Activated T-helper 17 cell treated with anti-CD3 and anti-CD28 coated beads, Interleukin-2, amount 50 U/mL, for 72 hours (primary cell): ENCODE measurements around the gene OPTC. TPM values are rescaled to one million over a fixed set of nuclear protein-coding genes. Genes with fewer than 3 reads are reported as not detected.
"Not testable (repeated sequence)": the region's sequence is repeated elsewhere in the genome, so short reads cannot be mapped to it uniquely, and the experiment has no call there.

ENCODE experiments used
- ATAC-seq: fragments of 150-1000 bp; cut with Tn5 transposase; replicated peaks from 2 replicates; pipeline ENCODE4 v1.10.0; 2021; ENCODE audit warnings: mild to moderate bottlenecking, moderate library complexity
- H3K27ac Mint-ChIP-seq: one replicate; pipeline ENCODE4 v1.8.0; 2022; ENCODE audit warnings: mixed read lengths
- H3K27me3 Mint-ChIP-seq: one replicate; pipeline ENCODE4 v1.8.0; 2022; ENCODE audit warnings: mixed read lengths
- H3K36me3 Mint-ChIP-seq: one replicate; pipeline ENCODE4 v1.8.0; 2022; ENCODE audit warnings: low read depth, mild to moderate bottlenecking, mixed read lengths
- H3K4me1 Mint-ChIP-seq: one replicate; pipeline ENCODE4 v1.8.0; 2022; ENCODE audit warnings: mixed read lengths
- H3K4me3 Mint-ChIP-seq: one replicate; pipeline ENCODE4 v1.8.0; 2022; ENCODE audit warnings: mild to moderate bottlenecking, mixed read lengths
- H3K9me3 Mint-ChIP-seq: one replicate; pipeline ENCODE4 v1.8.0; 2022; ENCODE audit warnings: mixed read lengths
- total RNA-seq, 2 donors: library from RNA; stranded (reverse); gene quantifications; one replicate each; pipeline ENCODE4 v1.2.3, GENCODE V29; 2022

Gene OPTC
- total RNA-seq, 2 donors from 2014 or later = not detected

GRCh38 chr1:203511513-203511912, 17.6 kb downstream of the OPTC start:
- H3K4me3 Mint-ChIP-seq = no peak overlapping the region
- no peaks in the 10 kb centered on the region for H3K9me3 Mint-ChIP-seq
- H3K4me1 Mint-ChIP-seq = peaks cover 17% of the 10 kb centered on the region
- H3K36me3 Mint-ChIP-seq = no peaks in the 10 kb centered on the region
- ATAC-seq = no peak
- H3K27me3 Mint-ChIP-seq = peaks cover 19% of the 10 kb centered on the region
- H3K27ac Mint-ChIP-seq = peak overlapping the region; percentile 68

- ATAC-seq = no peak
- no peak overlapping the region for H3K4me3 Mint-ChIP-seq
- peak overlapping the region; percentile 68 for H3K27ac Mint-ChIP-seq
Observed at GRCh38 chr1:203511930-203512329, 18.0 kb downstream of the OPTC start.

GRCh38 chr1:203512517-203512847, 18.5 kb downstream of the OPTC start:
- H3K9me3 Mint-ChIP-seq = no peaks in the 10 kb centered on the region
- no peak for ATAC-seq
- H3K36me3 Mint-ChIP-seq = no peaks in the 10 kb centered on the region
- peak overlapping the region; percentile 47 for H3K4me3 Mint-ChIP-seq
- peaks cover 17% of the 10 kb centered on the region for H3K4me1 Mint-ChIP-seq
- peak overlapping the region; percentile 68 for H3K27ac Mint-ChIP-seq
- peaks cover 19% of the 10 kb centered on the region for H3K27me3 Mint-ChIP-seq

More at GRCh38 chr1:203511930-203512329, 18.0 kb downstream of the OPTC start:
- Mint-ChIP-seq H3K4me1 (peaks cover 17% of the 10 kb centered on the region), H3K9me3 (no peaks in the 10 kb centered on the region), H3K36me3 (no peaks in the 10 kb centered on the region), H3K27me3 (peaks cover 19% of the 10 kb centered on the region)

- peak overlapping the region; percentile 47 for H3K4me3 Mint-ChIP-seq
- peaks cover 17% of the 10 kb centered on the region for H3K4me1 Mint-ChIP-seq
- peak overlapping the region; percentile 68 for H3K27ac Mint-ChIP-seq
- peak; percentile 91 for ATAC-seq
- H3K9me3 Mint-ChIP-seq = no peaks in the 10 kb centered on the region
- H3K27me3 Mint-ChIP-seq = peaks cover 19% of the 10 kb centered on the region
- no peaks in the 10 kb centered on the region for H3K36me3 Mint-ChIP-seq
Observed at GRCh38 chr1:203512848-203513584, 19.1 kb downstream of the OPTC start.

- no peaks in the 10 kb centered on the region for H3K36me3 Mint-ChIP-seq
- no peaks in the 10 kb centered on the region for H3K9me3 Mint-ChIP-seq
- ATAC-seq = no peak
- H3K4me1 Mint-ChIP-seq = peaks cover 17% of the 10 kb centered on the region
- H3K27me3 Mint-ChIP-seq = peaks cover 19% of the 10 kb centered on the region
- peak overlapping the region; percentile 51 for H3K4me3 Mint-ChIP-seq
- peak overlapping the region; percentile 68 for H3K27ac Mint-ChIP-seq
Observed at GRCh38 chr1:203513585-203514031, 19.7 kb downstream of the OPTC start.

- Mint-ChIP-seq H3K36me3 (no peaks in the 10 kb centered on the region), H3K27ac (no peak overlapping the region), H3K27me3 (peaks cover 19% of the 10 kb centered on the region), H3K4me1 (peaks cover 17% of the 10 kb centered on the region), H3K9me3 (no peaks in the 10 kb centered on the region), H3K4me3 (no peak overlapping the region)
- ATAC-seq = no peak
Observed at GRCh38 chr1:203516184-203516583, 22.2 kb downstream of the OPTC start.

GRCh38 chr1:203516906-203517305, 23.0 kb downstream of the OPTC start:
- Mint-ChIP-seq H3K27me3 (peaks cover 19% of the 10 kb centered on the region), H3K9me3 (no peaks in the 10 kb centered on the region), H3K36me3 (no peaks in the 10 kb centered on the region), H3K4me1 (peaks cover 17% of the 10 kb centered on the region), H3K4me3 (no peak overlapping the region), H3K27ac (no peak overlapping the region)
- no peak for ATAC-seq

- ATAC-seq = no peak
- Mint-ChIP-seq H3K4me3 (no peak overlapping the region), H3K36me3 (no peaks in the 10 kb centered on the region), H3K9me3 (no peaks in the 10 kb centered on the region), H3K4me1 (peaks cover 15% of the 10 kb centered on the region), H3K27ac (no peak overlapping the region), H3K27me3 (peaks cover 17% of the 10 kb centered on the region)
Observed at GRCh38 chr1:203517426-203518110, 23.6 kb downstream of the OPTC start.

- not testable (repeated sequence) for H3K36me3 Mint-ChIP-seq, H3K4me3 Mint-ChIP-seq, H3K27ac Mint-ChIP-seq, H3K4me1 Mint-ChIP-seq, ATAC-seq, H3K9me3 Mint-ChIP-seq
- H3K27me3 Mint-ChIP-seq = peaks cover 13% of the 10 kb centered on the region
Observed at GRCh38 chr1:203518139-203518538, 24.2 kb downstream of the OPTC start.

- Mint-ChIP-seq H3K27ac (no peak overlapping the region), H3K4me3 (no peak overlapping the region), H3K4me1 (peaks cover 9% of the 10 kb centered on the region), H3K36me3 (no peaks in the 10 kb centered on the region), H3K27me3 (peaks cover 13% of the 10 kb centered on the region), H3K9me3 (no peaks in the 10 kb centered on the region)
- ATAC-seq = no peak
Observed at GRCh38 chr1:203518541-203518940, 24.6 kb downstream of the OPTC start.

GRCh38 chr1:203519053-203519840, 25.3 kb downstream of the OPTC start:
- no peaks in the 10 kb centered on the region for H3K36me3 Mint-ChIP-seq
- H3K4me3 Mint-ChIP-seq = no peak overlapping the region
- peaks cover 4% of the 10 kb centered on the region for H3K4me1 Mint-ChIP-seq
- H3K27me3 Mint-ChIP-seq = peaks cover 9% of the 10 kb centered on the region
- no peaks in the 10 kb centered on the region for H3K9me3 Mint-ChIP-seq
- H3K27ac Mint-ChIP-seq = no peak overlapping the region
- no peak for ATAC-seq

GRCh38 chr1:203519896-203520295, 25.9 kb downstream of the OPTC start:
- no peak for ATAC-seq
- Mint-ChIP-seq H3K4me1 (no peaks in the 10 kb centered on the region), H3K27me3 (peaks cover 6% of the 10 kb centered on the region)

GRCh38 chr1:203520315-203520714, 26.4 kb downstream of the OPTC start:
- peaks cover 3% of the 10 kb centered on the region for H3K27me3 Mint-ChIP-seq
- H3K4me3 Mint-ChIP-seq = no peak overlapping the region
- ATAC-seq = no peak
- no peak overlapping the region for H3K27ac Mint-ChIP-seq
- no peaks in the 10 kb centered on the region for H3K36me3 Mint-ChIP-seq
- H3K4me1 Mint-ChIP-seq = no peaks in the 10 kb centered on the region
- no peaks in the 10 kb centered on the region for H3K9me3 Mint-ChIP-seq

More at GRCh38 chr1:203519896-203520295, 25.9 kb downstream of the OPTC start:
- Mint-ChIP-seq H3K27ac (no peak overlapping the region), H3K9me3 (no peaks in the 10 kb centered on the region), H3K36me3 (no peaks in the 10 kb centered on the region), H3K4me3 (no peak overlapping the region)

GRCh38 chr1:203521074-203521794, 27.3 kb downstream of the OPTC start:
- H3K27ac Mint-ChIP-seq = no peak overlapping the region
- no peaks in the 10 kb centered on the region for H3K27me3 Mint-ChIP-seq
- no peaks in the 10 kb centered on the region for H3K4me1 Mint-ChIP-seq
- ATAC-seq = no peak
- no peaks in the 10 kb centered on the region for H3K36me3 Mint-ChIP-seq
- H3K9me3 Mint-ChIP-seq = no peaks in the 10 kb centered on the region
- no peak overlapping the region for H3K4me3 Mint-ChIP-seq
